ENCODE measurements around the gene IL17RB.

The IL17RB gene

DNA sequence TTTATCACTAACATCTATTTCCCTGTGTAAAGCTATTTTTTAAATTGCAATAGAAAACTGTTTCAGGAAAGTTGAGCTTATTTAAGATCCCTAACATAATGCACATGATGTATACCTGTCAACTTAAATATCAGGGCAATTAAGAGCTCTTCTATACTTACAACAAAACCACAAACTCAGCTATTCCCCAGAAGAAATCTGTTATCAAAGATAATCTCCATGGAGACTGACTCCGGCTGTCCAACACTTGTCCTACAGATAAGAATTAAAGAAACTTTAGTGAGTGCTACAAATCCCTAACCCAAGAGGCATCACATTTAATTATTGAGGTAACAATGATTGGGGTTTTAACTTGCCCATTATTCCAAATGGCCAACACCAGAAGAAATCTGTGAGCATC is 41.9 kb downstream of the IL17RB start:
- no peak for DNase-seq (ENCODE audit: insufficient read length, low spot score)
- FAIRE-seq, result no peak
- TF ChIP-seq POLR2AphosphoS5 (IDR thresholded peaks at IDR 0.05; ENCODE audit: low read depth, low read length), result no peak
- TF ChIP-seq SPI1 (IDR thresholded peaks at IDR 0.05; ENCODE audit: low read depth, low read length), result no peak
- TF ChIP-seq TAF1 (IDR thresholded peaks at IDR 0.05; ENCODE audit: low read depth, low read length), result no peak
- TF ChIP-seq POLR2A (IDR thresholded peaks at IDR 0.05; ENCODE audit: low read depth, low read length), result no peak
- TF ChIP-seq POU2F2 (IDR thresholded peaks at IDR 0.05; ENCODE audit: low read depth, low read length), result no peak
- TF ChIP-seq PAX5 (IDR thresholded peaks at IDR 0.05; ENCODE audit: insufficient read depth, low read length, severe bottlenecking), result no peak

DNA sequence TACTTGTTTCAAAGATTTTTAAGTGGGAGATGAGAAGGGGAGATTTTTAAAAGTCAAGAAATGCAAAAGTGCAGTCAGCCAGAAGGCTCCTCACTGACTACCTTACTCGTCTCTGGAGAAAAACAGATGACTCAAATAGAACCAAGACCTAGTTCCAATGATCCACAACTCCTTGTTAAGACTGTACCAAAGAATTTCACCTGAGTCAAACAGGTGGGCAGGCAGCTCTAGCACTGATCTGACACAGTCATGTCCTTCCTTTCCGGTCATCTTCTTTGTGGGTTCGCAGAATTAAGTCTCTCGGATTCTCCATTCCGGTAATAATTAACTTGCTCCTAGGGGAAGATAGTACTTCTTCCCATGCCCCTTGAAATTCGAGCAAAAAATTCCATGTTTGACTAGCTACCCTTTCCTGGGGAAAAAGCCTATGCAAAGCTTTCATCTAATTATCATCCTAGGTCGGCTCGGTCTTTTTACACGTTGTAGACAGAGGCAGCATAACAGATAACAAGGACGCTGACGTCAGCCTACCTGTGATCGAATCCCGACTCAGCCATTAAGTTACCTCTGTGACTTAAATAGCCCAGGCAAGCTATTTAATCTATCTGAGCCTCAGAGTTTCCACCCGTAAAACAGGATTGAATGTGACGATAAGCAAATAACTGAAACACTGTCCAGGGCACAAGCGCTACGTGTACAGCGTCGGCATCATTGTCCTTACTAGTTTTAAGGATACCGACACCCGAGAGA is 44.5 kb downstream of the IL17RB start:
- FAIRE-seq, result no peak
- TF ChIP-seq POLR2AphosphoS5 (IDR thresholded peaks at IDR 0.05; ENCODE audit: low read depth, low read length) (no peak), TAF1 (IDR thresholded peaks at IDR 0.05; ENCODE audit: low read depth, low read length) (no peak), POU2F2 (IDR thresholded peaks at IDR 0.05; ENCODE audit: low read depth, low read length) (no peak), POLR2A (IDR thresholded peaks at IDR 0.05; ENCODE audit: low read depth, low read length) (no peak), SPI1 (IDR thresholded peaks at IDR 0.05; ENCODE audit: low read depth, low read length) (no peak), PAX5 (IDR thresholded peaks at IDR 0.05; ENCODE audit: insufficient read depth, low read length, severe bottlenecking) (no peak)
- DNase-seq (ENCODE audit: insufficient read length, low spot score), result no peak

- TF ChIP-seq PAX5 (IDR thresholded peaks at IDR 0.05; ENCODE audit: insufficient read depth, low read length, severe bottlenecking) (no peak), SPI1 (IDR thresholded peaks at IDR 0.05; ENCODE audit: low read depth, low read length) (peak; percentile 66), POLR2A (IDR thresholded peaks at IDR 0.05; ENCODE audit: low read depth, low read length) (peak; percentile 93), TAF1 (IDR thresholded peaks at IDR 0.05; ENCODE audit: low read depth, low read length) (peak; percentile 65), POLR2AphosphoS5 (IDR thresholded peaks at IDR 0.05; ENCODE audit: low read depth, low read length) (peak; percentile 89), POU2F2 (IDR thresholded peaks at IDR 0.05; ENCODE audit: low read depth, low read length) (no peak)
- peak; percentile 71 for DNase-seq (ENCODE audit: insufficient read length, low spot score)
- FAIRE-seq, result peak; percentile 99
Measured at GRCh38 chr3:53891497-53892285, 45.3 kb downstream of the IL17RB start, which contains the start of gene SELENOK. SELENOK (minus strand) TSS chr3:53891859.

- TF ChIP-seq TAF1 (IDR thresholded peaks at IDR 0.05; ENCODE audit: low read depth, low read length) (no peak), POU2F2 (IDR thresholded peaks at IDR 0.05; ENCODE audit: low read depth, low read length) (no peak), SPI1 (IDR thresholded peaks at IDR 0.05; ENCODE audit: low read depth, low read length) (no peak), PAX5 (IDR thresholded peaks at IDR 0.05; ENCODE audit: insufficient read depth, low read length, severe bottlenecking) (no peak), POLR2A (IDR thresholded peaks at IDR 0.05; ENCODE audit: low read depth, low read length) (no peak), POLR2AphosphoS5 (IDR thresholded peaks at IDR 0.05; ENCODE audit: low read depth, low read length) (no peak)
- FAIRE-seq (no peak), DNase-seq (ENCODE audit: insufficient read length, low spot score) (no peak)
Measured at GRCh38 chr3:53892286-53892637, 45.9 kb downstream of the IL17RB start.

DNA sequence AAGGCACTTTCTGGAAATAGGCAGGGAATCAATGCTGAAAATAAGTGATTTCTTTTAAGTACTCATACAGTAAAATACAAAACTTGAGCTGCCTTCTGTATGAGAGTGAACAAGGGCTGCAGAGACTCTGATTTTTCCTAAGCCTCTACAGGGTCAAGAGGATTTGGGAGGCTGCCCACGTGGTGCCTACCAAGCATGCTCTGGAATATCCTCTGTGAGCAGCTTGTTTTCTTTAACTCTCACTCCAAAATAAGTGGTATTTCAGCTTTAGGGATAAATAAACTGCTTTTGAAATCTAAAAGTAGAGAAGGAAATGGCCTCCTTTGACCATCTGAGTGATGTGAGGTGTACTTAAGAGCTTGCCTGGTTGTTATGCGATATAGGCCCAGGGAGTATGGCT is 53.4 kb downstream of the IL17RB start:
- no peak for FAIRE-seq
- no peak for DNase-seq (ENCODE audit: insufficient read length, low spot score)
- TF ChIP-seq POLR2AphosphoS5 (IDR thresholded peaks at IDR 0.05; ENCODE audit: low read depth, low read length), result no peak
- TF ChIP-seq TAF1 (IDR thresholded peaks at IDR 0.05; ENCODE audit: low read depth, low read length), result no peak
- no peak for TF ChIP-seq PAX5 (IDR thresholded peaks at IDR 0.05; ENCODE audit: insufficient read depth, low read length, severe bottlenecking)
- TF ChIP-seq SPI1 (IDR thresholded peaks at IDR 0.05; ENCODE audit: low read depth, low read length), result no peak
- TF ChIP-seq POU2F2 (IDR thresholded peaks at IDR 0.05; ENCODE audit: low read depth, low read length), result no peak
- no peak for TF ChIP-seq POLR2A (IDR thresholded peaks at IDR 0.05; ENCODE audit: low read depth, low read length)

GRCh38 chr3:53900666-53901331 is 54.4 kb downstream of the IL17RB start:
- DNase-seq (ENCODE audit: insufficient read length, low spot score), result no peak
- TF ChIP-seq PAX5 (IDR thresholded peaks at IDR 0.05; ENCODE audit: insufficient read depth, low read length, severe bottlenecking), result no peak
- no peak for TF ChIP-seq POLR2AphosphoS5 (IDR thresholded peaks at IDR 0.05; ENCODE audit: low read depth, low read length)
- no peak for FAIRE-seq

DNA sequence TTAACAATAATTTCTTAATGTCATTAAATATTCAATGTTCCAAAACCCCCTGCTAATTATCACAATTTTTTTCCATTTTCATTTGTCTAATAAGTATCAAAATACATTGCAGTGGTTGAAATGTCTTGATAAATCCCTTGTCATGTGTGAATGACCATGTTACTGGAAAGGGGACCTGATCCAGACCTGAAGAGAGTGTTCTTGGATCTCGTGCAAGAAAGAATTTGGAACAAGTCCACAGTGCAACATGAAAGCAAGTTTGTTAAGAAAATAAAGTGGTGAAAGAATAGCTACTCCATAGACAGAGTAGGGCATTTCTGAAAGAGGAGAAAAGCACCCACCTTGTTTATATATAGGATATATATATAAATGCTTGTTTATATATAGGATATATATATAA is 55.7 kb downstream of the IL17RB start:
- no peak for TF ChIP-seq PAX5 (IDR thresholded peaks at IDR 0.05; ENCODE audit: insufficient read depth, low read length, severe bottlenecking)
- TF ChIP-seq TAF1 (IDR thresholded peaks at IDR 0.05; ENCODE audit: low read depth, low read length), result no peak
- no peak for TF ChIP-seq POLR2A (IDR thresholded peaks at IDR 0.05; ENCODE audit: low read depth, low read length)
- TF ChIP-seq POU2F2 (IDR thresholded peaks at IDR 0.05; ENCODE audit: low read depth, low read length), result no peak
- no peak for TF ChIP-seq SPI1 (IDR thresholded peaks at IDR 0.05; ENCODE audit: low read depth, low read length)
- no peak for TF ChIP-seq POLR2AphosphoS5 (IDR thresholded peaks at IDR 0.05; ENCODE audit: low read depth, low read length)
- no peak for FAIRE-seq
- DNase-seq (ENCODE audit: insufficient read length, low spot score), result no peak

DNA sequence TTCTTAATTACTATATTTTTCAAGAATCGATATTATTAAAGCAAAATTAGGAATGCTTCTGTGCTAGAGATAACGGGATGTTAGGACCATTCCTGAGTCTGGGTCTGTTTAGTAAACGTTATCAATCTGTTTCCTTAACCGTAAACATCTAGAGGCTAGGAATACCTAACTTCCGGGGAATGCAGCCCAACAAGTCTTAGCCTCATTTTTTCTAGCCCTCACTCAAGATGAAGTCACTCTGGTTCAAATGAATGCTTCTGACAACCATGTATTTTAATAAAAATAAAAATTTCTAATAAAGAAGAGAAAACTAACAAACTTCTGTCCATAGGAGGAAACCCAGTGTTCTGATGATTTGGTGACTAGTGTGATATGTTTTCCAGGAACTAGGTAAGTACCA is 56.3 kb downstream of the IL17RB start:
- FAIRE-seq, result no peak
- TF ChIP-seq SPI1 (IDR thresholded peaks at IDR 0.05; ENCODE audit: low read depth, low read length), result no peak
- no peak for TF ChIP-seq TAF1 (IDR thresholded peaks at IDR 0.05; ENCODE audit: low read depth, low read length)
- TF ChIP-seq PAX5 (IDR thresholded peaks at IDR 0.05; ENCODE audit: insufficient read depth, low read length, severe bottlenecking), result no peak
- TF ChIP-seq POLR2A (IDR thresholded peaks at IDR 0.05; ENCODE audit: low read depth, low read length), result no peak
- no peak for TF ChIP-seq POU2F2 (IDR thresholded peaks at IDR 0.05; ENCODE audit: low read depth, low read length)
- no peak for TF ChIP-seq POLR2AphosphoS5 (IDR thresholded peaks at IDR 0.05; ENCODE audit: low read depth, low read length)
- no peak for DNase-seq (ENCODE audit: insufficient read length, low spot score)

GRCh38 chr3:53913401-53913800 is 67.0 kb downstream of the IL17RB start:
- no peak for TF ChIP-seq POLR2AphosphoS5 (IDR thresholded peaks at IDR 0.05; ENCODE audit: low read depth, low read length)
- no peak for TF ChIP-seq TAF1 (IDR thresholded peaks at IDR 0.05; ENCODE audit: low read depth, low read length)
- TF ChIP-seq POLR2A (IDR thresholded peaks at IDR 0.05; ENCODE audit: low read depth, low read length), result no peak
- TF ChIP-seq SPI1 (IDR thresholded peaks at IDR 0.05; ENCODE audit: low read depth, low read length), result no peak
- no peak for TF ChIP-seq PAX5 (IDR thresholded peaks at IDR 0.05; ENCODE audit: insufficient read depth, low read length, severe bottlenecking)
- no peak for TF ChIP-seq POU2F2 (IDR thresholded peaks at IDR 0.05; ENCODE audit: low read depth, low read length)
- DNase-seq (ENCODE audit: insufficient read length, low spot score) (no peak), FAIRE-seq (no peak)
